DND-41 (cell line): ENCODE results near the gene NUDT3.

Source experiments
- CTCF ChIP-seq: IDR thresholded peaks from 2 replicates; pipeline ENCODE4 v1.5.1; 2012; ENCODE audit warnings: borderline replicate concordance, low read length, moderate library complexity, mild to moderate bottlenecking; ENCODE audit not compliant: poor library complexity, severe bottlenecking; ENCODE audit errors: extremely low read depth
- EZH2 ChIP-seq: IDR thresholded peaks from 3 replicates; pipeline ENCODE4 v1.6.1; 2012; ENCODE audit warnings: borderline replicate concordance, low read depth, mild to moderate bottlenecking, moderate library complexity, low read length, inconsistent platforms; ENCODE audit not compliant: severe bottlenecking

DNA sequence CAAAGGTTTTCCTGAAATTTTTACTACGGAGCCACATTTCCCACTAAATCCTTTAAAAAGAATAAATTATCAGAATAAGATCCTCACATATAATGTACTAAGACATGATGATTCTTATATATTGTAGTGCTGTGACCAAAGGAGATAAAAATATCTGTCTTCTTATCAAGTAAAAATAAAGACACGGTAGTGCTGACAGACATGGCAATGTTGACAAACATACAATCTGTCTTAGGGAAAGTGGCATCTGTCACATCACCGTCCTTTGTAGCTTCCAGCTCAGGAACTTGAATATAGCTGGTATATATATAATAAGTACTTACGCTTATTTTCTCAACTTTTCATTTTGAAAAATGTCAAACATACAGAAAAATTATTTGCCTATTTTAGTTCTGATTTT lies 66.8 kb downstream of the NUDT3 start:
- TF ChIP-seq CTCF = no peak
- TF ChIP-seq EZH2 = no peak
